ENCODE results near the gene NEK10.

GRCh38 chr3:27335571-27335970 is 33.6 kb downstream of the NEK10 start:
- TF ChIP-seq, protein P1, sequence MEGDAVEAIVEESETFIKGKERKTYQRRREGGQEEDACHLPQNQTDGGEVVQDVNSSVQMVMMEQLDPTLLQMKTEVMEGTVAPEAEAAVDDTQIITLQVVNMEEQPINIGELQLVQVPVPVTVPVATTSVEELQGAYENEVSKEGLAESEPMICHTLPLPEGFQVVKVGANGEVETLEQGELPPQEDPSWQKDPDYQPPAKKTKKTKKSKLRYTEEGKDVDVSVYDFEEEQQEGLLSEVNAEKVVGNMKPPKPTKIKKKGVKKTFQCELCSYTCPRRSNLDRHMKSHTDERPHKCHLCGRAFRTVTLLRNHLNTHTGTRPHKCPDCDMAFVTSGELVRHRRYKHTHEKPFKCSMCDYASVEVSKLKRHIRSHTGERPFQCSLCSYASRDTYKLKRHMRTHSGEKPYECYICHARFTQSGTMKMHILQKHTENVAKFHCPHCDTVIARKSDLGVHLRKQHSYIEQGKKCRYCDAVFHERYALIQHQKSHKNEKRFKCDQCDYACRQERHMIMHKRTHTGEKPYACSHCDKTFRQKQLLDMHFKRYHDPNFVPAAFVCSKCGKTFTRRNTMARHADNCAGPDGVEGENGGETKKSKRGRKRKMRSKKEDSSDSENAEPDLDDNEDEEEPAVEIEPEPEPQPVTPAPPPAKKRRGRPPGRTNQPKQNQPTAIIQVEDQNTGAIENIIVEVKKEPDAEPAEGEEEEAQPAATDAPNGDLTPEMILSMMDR (IDR thresholded peaks at IDR 0.05): no peak
- TF ChIP-seq POLR2A (IDR thresholded peaks at IDR 0.05): no peak
